ENCODE results near the gene ALDOC. TPM values are rescaled to one million over a fixed set of nuclear protein-coding genes. Genes with fewer than 3 reads are reported as not detected.

Gene ALDOC
- total RNA-seq, 1 experiment from 2014 or later = 53.2 TPM

DNA sequence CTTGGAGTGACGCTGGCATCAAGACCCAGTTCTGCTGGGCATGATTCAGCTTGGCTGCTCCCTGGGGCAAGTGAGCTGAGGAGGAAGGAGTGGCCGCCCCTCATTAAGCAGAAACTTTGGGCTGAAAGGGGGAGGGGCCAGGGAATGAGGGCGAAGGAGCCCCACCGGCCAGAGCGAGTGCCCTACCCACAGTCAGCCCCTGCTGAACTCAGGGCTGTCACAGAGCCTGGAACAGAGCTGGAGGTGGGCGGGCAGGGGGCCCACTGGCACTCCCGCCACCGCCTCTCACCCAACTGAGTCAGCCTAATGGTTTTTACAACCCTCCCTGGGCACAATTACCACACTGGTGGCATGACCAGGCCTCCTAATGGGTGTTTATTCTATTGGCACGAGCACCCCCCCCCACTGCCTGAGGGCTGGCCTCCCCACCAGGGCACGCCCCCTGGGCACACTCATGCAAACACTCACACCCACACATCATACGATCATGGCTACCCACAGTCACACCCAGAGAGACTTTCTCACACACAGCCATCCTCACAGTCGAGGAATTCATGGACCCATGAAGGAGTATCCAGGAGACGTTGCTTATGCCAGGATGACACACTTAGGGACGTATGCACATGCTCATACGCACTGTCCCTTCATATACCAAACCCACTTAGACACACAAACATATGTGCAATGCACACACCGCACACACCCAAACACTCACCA is 43.4 kb downstream of the ALDOC start:
- H3K27ac ChIP-seq (ENCODE audit: insufficient read length, low read depth, low read length) = no peak overlapping the region
- Mint-ChIP-seq H3K4me3 (no peak overlapping the region; a peak in 1 of 5 replicates), H3K4me1 (peaks cover 0 to 21% of the 10 kb centered on the region in 2 experiments; a peak in 2 of 4 replicates), H3K27me3 (ENCODE audit: low read depth) (peaks cover 12% of the 10 kb centered on the region), H3K9me3 (no peaks in the 10 kb centered on the region), H3K36me3 (ENCODE audit: insufficient read depth in 1 of 3, low read depth in 3 of 3) (no peaks in the 10 kb centered on the region), H3K27ac (peak overlapping the region in 1 of 3 experiments; percentile 43; a peak in 2 of 7 replicates)
- H2AFZ ChIP-seq (ENCODE audit: low read length) = no peak overlapping the region
- no peak overlapping the region for H2BK5ac ChIP-seq (ENCODE audit: insufficient read length, low read length)
- H4K8ac ChIP-seq (replicated peaks; ENCODE audit: insufficient read length, low read depth, low read length) = no peak overlapping the region
- WGBS (ENCODE audit: extremely low coverage, insufficient read length, low lambda C conversion rate) = no CpG with 5 or more reads among the region's 16 CpGs
- no peaks in the 10 kb centered on the region for H3K79me2 ChIP-seq (ENCODE audit: insufficient read depth, low read length)
- no peaks in the 10 kb centered on the region for H3K23me2 ChIP-seq (ENCODE audit: insufficient read length, low read depth, low read length, poor library complexity, severe bottlenecking)
- H2BK12ac ChIP-seq (ENCODE audit: insufficient read length, low read depth, low read length) = no peak overlapping the region
- no peak overlapping the region for H2BK120ac ChIP-seq (ENCODE audit: low read depth, low read length, poor library complexity, severe bottlenecking)
- H3K9ac ChIP-seq (ENCODE audit: extremely low read depth, insufficient read length, low read length) = no peak overlapping the region
- no peaks in the 10 kb centered on the region for H3K9me3 ChIP-seq (ENCODE audit: control insufficient read depth, low read depth, low read length)
- no peak overlapping the region for H2BK15ac ChIP-seq (ENCODE audit: low read depth, low read length)
- no peak overlapping the region for H2AK5ac ChIP-seq (ENCODE audit: insufficient read length, low read length)
- no peaks in the 10 kb centered on the region for H4K20me1 ChIP-seq (ENCODE audit: control insufficient read depth, insufficient read depth, insufficient read length)
- H3K14ac ChIP-seq (ENCODE audit: insufficient read depth, low read length) = no peak overlapping the region
- no peaks in the 10 kb centered on the region for H3K79me1 ChIP-seq (ENCODE audit: insufficient read depth, low read depth, low read length, poor library complexity, severe bottlenecking)
- H3K4me1 ChIP-seq (ENCODE audit: insufficient read depth, low read length) = no peaks in the 10 kb centered on the region
- H4K91ac ChIP-seq (ENCODE audit: insufficient read length, low read depth, low read length) = no peak overlapping the region
- H3K4me2 ChIP-seq (ENCODE audit: insufficient read depth, insufficient read length, low read length) = no peak overlapping the region
- no peak overlapping the region for H4K5ac ChIP-seq (ENCODE audit: insufficient read length, low read depth, low read length)
- no peak overlapping the region for H3K23ac ChIP-seq (ENCODE audit: insufficient read length, low read depth, low read length)
- TF ChIP-seq, protein P1, sequence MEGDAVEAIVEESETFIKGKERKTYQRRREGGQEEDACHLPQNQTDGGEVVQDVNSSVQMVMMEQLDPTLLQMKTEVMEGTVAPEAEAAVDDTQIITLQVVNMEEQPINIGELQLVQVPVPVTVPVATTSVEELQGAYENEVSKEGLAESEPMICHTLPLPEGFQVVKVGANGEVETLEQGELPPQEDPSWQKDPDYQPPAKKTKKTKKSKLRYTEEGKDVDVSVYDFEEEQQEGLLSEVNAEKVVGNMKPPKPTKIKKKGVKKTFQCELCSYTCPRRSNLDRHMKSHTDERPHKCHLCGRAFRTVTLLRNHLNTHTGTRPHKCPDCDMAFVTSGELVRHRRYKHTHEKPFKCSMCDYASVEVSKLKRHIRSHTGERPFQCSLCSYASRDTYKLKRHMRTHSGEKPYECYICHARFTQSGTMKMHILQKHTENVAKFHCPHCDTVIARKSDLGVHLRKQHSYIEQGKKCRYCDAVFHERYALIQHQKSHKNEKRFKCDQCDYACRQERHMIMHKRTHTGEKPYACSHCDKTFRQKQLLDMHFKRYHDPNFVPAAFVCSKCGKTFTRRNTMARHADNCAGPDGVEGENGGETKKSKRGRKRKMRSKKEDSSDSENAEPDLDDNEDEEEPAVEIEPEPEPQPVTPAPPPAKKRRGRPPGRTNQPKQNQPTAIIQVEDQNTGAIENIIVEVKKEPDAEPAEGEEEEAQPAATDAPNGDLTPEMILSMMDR (conservative IDR thresholded peaks at IDR 0.05) = no peak
- H2BK20ac ChIP-seq (ENCODE audit: low read depth, low read length, poor library complexity, severe bottlenecking) = no peak overlapping the region
- H3T11ph ChIP-seq (ENCODE audit: low read length) = no peak overlapping the region
- H3K27me3 ChIP-seq (ENCODE audit: insufficient read depth, low read length) = no peaks in the 10 kb centered on the region
- DNase-seq = no peak
- H3K18ac ChIP-seq (ENCODE audit: insufficient read length, low read depth, low read length) = no peak overlapping the region
- no peak overlapping the region for H3K56ac ChIP-seq (ENCODE audit: insufficient read length, low read depth, low read length)
- no peak overlapping the region for H3K4ac ChIP-seq (ENCODE audit: low read depth, low read length)

Measured in H9 (cell line).